ENCODE measurements around the gene MAGED4.
"Not testable (repeated sequence)": the region's sequence is repeated elsewhere in the genome, so short reads cannot be mapped to it uniquely, and the experiment has no call there.

Gene MAGED4

GRCh38 chrX:52184440-52185077, at the start of gene MAGED4:
TSS of gene MAGED4 (plus strand) at chrX:52184888. CDS start at chrX:52185923, 1,035 bp downstream.
- DNase-seq = not testable (repeated sequence)

GRCh38 chrX:52138830-52139544, 45.7 kb upstream of the MAGED4 start:
- DNase-seq = no peak

DNA sequence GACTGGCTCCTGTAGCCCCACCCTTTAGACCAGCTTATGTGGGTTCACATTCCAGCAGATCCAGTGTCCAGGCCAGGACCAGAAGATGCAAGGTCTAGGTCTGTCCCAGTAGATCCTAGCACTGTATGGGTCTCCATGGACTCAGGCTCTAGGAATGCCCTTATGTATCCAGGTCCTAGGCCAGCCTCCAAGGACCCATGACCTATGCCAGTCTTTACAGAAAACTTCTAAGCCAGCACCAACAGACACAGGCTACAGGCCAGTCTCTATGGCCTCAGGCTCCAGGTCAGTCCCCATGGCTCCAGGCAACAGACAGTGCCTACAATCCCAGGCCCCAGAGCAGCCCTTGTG, 45.2 kb upstream of the MAGED4 start:
- no peak for DNase-seq

- no peak for DNase-seq
These were observed 44.7 kb upstream of the MAGED4 start for GRCh38 chrX:52140020-52140419.

DNA sequence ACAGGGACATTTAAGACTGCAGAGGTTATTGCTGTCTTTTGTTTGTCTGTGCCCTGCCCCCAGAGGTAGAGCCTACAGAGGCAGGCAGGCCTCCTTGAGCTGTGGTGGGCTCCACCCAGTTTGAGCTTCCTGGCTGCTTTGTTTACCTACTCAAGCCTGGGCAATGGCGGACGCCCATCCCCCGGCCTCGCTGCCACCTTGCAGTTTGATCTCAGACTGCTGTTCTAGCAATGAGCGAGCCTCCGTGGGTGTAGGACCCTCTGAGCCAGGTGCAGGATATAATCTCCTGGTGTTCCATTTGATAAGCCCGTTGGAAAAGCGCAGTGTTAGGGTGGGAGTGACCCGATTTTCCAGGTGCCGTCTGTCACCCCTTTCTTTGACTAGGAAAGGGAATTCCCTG, 34.0 kb upstream of the MAGED4 start:
- DNase-seq = not testable (repeated sequence)

GRCh38 chrX:52160140-52160539, 24.5 kb upstream of the MAGED4 start:
- not testable (repeated sequence) for DNase-seq

GRCh38 chrX:52166840-52167239, 17.8 kb upstream of the MAGED4 start:
- no peak for DNase-seq

- DNase-seq = not testable (repeated sequence)
These were observed 13.6 kb upstream of the MAGED4 start for GRCh38 chrX:52171055-52171454.

DNA sequence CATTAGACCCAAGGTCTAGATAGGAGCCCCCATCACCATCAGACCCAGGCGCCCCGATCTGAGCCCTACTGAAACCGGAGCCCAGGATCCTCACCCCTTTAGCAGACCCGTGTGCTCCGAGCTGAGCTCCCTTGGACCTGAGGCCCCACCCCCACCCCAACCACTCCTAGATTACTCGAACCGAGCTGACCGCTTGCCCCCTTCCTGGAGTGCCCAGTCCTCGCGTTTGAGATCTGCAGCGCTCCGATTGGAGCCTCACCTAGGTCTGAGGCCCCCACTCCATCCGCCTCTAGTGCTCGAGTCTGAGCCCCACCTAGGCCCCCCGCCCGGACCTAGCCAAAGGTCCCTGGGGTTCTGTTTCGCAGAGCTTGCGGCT, 378 bp downstream of the MAGED4 start:
- DNase-seq = not testable (repeated sequence)

GRCh38 chrX:52211405-52211804, 26.7 kb downstream of the MAGED4 start:
- not testable (repeated sequence) for DNase-seq

DNA sequence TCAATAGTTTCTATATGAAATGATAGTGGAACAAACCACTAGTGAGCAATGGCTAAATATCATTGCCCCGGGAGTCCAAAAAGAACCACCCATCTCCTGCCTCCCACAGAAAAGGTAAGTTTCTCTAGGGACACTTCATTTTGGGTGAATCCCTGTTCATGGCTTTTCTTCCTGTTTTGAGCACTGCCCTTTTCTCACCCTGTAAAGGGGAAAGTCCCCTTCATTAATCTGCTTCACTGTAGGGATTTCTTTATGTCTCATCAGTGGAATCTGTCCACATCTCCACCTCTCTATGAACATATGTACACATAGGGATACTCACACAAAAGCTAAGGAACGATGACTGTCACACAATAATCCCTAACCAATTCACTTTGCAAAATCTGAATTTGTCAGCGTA, 28.6 kb downstream of the MAGED4 start:
- DNase-seq = no peak

GRCh38 chrX:52216541-52216940, 31.9 kb downstream of the MAGED4 start:
- DNase-seq = no peak

GRCh38 chrX:52217494-52218160, 32.9 kb downstream of the MAGED4 start:
- DNase-seq = no peak

GRCh38 chrX:52220936-52221335, 36.2 kb downstream of the MAGED4 start:
- DNase-seq = no peak

Data from activated gamma-delta T cell treated with Interleukin-2 at 50 U/mL for 16 hours (primary cell).